GM12872 (cell line): ENCODE measurements around the gene TUBA1A.

Source experiments
- TF ChIP-seq, protein P1 (sequence below): IDR thresholded peaks from 3 replicates; pipeline ENCODE4 v1.5.1; 2011; ENCODE audit warnings: low read depth, mild to moderate bottlenecking, low read length, moderate library complexity; ENCODE audit not compliant: insufficient read depth

TUBA1A gene

DNA sequence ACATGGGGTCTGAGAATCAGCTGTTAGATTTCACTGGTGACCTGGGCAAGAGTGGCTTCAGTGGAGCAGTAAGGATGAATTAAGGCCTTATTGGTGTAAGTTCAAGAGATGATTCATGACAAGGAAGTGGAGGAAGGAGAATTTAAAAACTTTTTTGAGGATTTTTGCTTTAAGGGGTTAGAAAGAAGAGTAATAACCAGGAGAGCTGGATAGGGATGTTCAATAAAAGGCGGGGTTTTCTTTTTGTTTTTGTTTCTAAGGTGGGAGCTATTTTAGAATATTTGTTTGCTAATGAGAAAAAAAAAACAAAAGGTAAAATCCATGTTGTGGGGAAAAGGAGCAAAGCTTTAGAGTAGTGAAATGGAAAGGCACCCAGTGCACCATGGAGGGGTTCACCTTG is 42.5 kb downstream of the TUBA1A start:
- TF ChIP-seq, protein P1, sequence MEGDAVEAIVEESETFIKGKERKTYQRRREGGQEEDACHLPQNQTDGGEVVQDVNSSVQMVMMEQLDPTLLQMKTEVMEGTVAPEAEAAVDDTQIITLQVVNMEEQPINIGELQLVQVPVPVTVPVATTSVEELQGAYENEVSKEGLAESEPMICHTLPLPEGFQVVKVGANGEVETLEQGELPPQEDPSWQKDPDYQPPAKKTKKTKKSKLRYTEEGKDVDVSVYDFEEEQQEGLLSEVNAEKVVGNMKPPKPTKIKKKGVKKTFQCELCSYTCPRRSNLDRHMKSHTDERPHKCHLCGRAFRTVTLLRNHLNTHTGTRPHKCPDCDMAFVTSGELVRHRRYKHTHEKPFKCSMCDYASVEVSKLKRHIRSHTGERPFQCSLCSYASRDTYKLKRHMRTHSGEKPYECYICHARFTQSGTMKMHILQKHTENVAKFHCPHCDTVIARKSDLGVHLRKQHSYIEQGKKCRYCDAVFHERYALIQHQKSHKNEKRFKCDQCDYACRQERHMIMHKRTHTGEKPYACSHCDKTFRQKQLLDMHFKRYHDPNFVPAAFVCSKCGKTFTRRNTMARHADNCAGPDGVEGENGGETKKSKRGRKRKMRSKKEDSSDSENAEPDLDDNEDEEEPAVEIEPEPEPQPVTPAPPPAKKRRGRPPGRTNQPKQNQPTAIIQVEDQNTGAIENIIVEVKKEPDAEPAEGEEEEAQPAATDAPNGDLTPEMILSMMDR, result no peak

DNA sequence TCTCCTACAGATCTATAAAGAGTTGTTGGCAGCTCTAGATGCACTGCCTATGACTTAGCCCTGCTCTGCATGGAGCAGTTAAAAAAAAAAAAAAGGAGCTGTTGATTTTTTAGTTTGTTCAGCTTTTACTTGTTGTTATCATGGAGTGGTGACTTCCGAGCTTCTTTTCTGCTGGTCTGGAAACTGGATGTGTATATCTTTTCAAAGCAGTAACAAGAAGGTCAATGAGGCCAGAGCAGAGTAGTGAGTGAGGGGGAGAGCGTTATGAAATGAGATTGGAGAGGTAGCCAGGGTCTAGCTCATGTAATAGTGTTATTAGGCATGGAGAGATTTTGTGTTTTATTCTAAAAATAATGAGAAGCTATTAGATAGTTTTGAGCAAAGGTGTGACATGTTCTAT is 44.5 kb downstream of the TUBA1A start:
- TF ChIP-seq, protein P1, result no peak

- TF ChIP-seq, protein P1, result no peak
Observed at GRCh38 chr12:49138999-49139398, 49.9 kb downstream of the TUBA1A start.

GRCh38 chr12:49138587-49138986 is 50.3 kb downstream of the TUBA1A start:
- TF ChIP-seq, protein P1, result no peak

DNA sequence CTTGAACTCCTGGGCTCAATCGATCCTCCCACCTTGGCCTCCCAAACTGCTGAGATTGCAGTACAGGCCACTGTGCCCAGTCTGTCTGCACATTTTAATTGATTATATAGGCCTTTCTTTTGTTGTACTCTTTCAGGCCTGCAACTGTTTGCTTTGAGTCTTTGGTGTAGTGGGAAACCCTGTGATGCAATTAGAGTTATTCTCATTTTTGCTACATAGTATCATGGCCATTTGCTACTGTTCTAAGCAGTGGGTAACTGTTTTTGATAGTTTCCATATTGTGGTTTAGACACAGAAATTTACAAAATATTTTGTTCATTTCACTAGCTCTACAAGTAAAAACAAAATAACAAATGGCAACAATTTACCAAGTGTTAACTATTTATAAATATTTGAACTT is 51.4 kb downstream of the TUBA1A start:
- TF ChIP-seq, protein P1, result no peak
